Mesendoderm (in vitro differentiated cells): ENCODE results near the gene FBXO38. TPM values are rescaled to one million over a fixed set of nuclear protein-coding genes. Genes with fewer than 3 reads are reported as not detected.

Source experiments
- DNase-seq: peaks from one replicate; pipeline ENCODE4 v3.0.0; 2013
- H2AK5ac ChIP-seq: 2 replicates; pipeline ENCODE4 v1.6.1; 2013; ENCODE audit warnings: low read length, inconsistent platforms
- H2BK120ac ChIP-seq: 2 replicates; pipeline ENCODE4 v1.6.1; 2013; ENCODE audit warnings: low read depth, mild to moderate bottlenecking, low read length, moderate library complexity, mixed read lengths
- H2BK15ac ChIP-seq: replicated peaks from 2 replicates; pipeline ENCODE4 v1.6.1; 2013; ENCODE audit warnings: low read depth, mild to moderate bottlenecking, moderate library complexity
- H2BK5ac ChIP-seq: 2 replicates; pipeline ENCODE4 v1.6.1; 2013; ENCODE audit warnings: low read length, inconsistent platforms
- H3K18ac ChIP-seq: 2 replicates; pipeline ENCODE4 v1.6.1; 2013; ENCODE audit warnings: mild to moderate bottlenecking, low read length, mixed read lengths
- H3K23ac ChIP-seq: one replicate; pipeline ENCODE4 v1.6.1; 2013; ENCODE audit warnings: low read length
- H3K27ac ChIP-seq: 2 replicates; pipeline ENCODE4 v1.5.1; 2013; ENCODE audit warnings: low read depth, mild to moderate bottlenecking, inconsistent platforms, low read length, moderate library complexity
- H3K27me3 ChIP-seq: 2 replicates; pipeline ENCODE4 v1.6.1; 2013; ENCODE audit warnings: low read length, control low read depth, mild to moderate bottlenecking, inconsistent platforms; ENCODE audit not compliant: insufficient read depth, poor library complexity
- H3K36me3 ChIP-seq: 2 replicates; pipeline ENCODE4 v1.6.1; 2013; ENCODE audit warnings: low read length, inconsistent platforms; ENCODE audit not compliant: control insufficient read depth, insufficient read depth
- H3K4ac ChIP-seq: one replicate; pipeline ENCODE4 v1.6.1; 2013; ENCODE audit warnings: low read depth, mild to moderate bottlenecking, low read length, moderate library complexity
- H3K4me1 ChIP-seq: 2 replicates; pipeline ENCODE4 v1.6.1; 2013; ENCODE audit warnings: low read depth, low read length, inconsistent platforms; ENCODE audit not compliant: control insufficient read depth
- H3K4me2 ChIP-seq: 2 replicates; pipeline ENCODE4 v1.6.1; 2013; ENCODE audit warnings: low read length
- H3K4me3 ChIP-seq: 2 replicates; pipeline ENCODE4 v1.5.1; 2013; ENCODE audit warnings: mild to moderate bottlenecking, low read length
- H3K56ac ChIP-seq: one replicate; pipeline ENCODE4 v1.6.1; 2013; ENCODE audit warnings: low read length
- H3K79me1 ChIP-seq: 2 replicates; pipeline ENCODE4 v1.6.1; 2013; ENCODE audit warnings: low read length, inconsistent platforms
- H3K79me2 ChIP-seq: 2 replicates; pipeline ENCODE4 v1.6.1; 2013; ENCODE audit warnings: mild to moderate bottlenecking, low read length; ENCODE audit not compliant: control insufficient read depth, insufficient read depth
- H3K9ac ChIP-seq: 2 replicates; pipeline ENCODE4 v1.6.1; 2013; ENCODE audit warnings: low read length, inconsistent platforms
- H4K5ac ChIP-seq: one replicate; pipeline ENCODE4 v1.6.1; 2013; ENCODE audit warnings: low read length
- H4K8ac ChIP-seq: one replicate; pipeline ENCODE4 v1.6.1; 2013; ENCODE audit warnings: low read depth, mild to moderate bottlenecking, control low read depth, low read length, moderate library complexity
- WGBS: extraction: QIAGEN DNeasy Blood & Tissue Kit; methylation state at CpG from one replicate; pipeline ENCODE4 v1.1.7; 2013; ENCODE audit warnings: low lambda C conversion rate, missing lambda C conversion rate; ENCODE audit not compliant: insufficient coverage; ENCODE audit errors: extremely low coverage; 5-methylcytosine and 5-hydroxymethylcytosine counted together
- small RNA-seq: library from polyadenylated mRNA; stranded (forward); fragments of <200 nt; extraction: miRNeasy Mini kit (QIAGEN cat#:217004); gene quantifications from one replicate; pipeline ENCODE3, GENCODE V24; 2013; ENCODE audit not compliant: insufficient read depth

FBXO38 gene

DNA sequence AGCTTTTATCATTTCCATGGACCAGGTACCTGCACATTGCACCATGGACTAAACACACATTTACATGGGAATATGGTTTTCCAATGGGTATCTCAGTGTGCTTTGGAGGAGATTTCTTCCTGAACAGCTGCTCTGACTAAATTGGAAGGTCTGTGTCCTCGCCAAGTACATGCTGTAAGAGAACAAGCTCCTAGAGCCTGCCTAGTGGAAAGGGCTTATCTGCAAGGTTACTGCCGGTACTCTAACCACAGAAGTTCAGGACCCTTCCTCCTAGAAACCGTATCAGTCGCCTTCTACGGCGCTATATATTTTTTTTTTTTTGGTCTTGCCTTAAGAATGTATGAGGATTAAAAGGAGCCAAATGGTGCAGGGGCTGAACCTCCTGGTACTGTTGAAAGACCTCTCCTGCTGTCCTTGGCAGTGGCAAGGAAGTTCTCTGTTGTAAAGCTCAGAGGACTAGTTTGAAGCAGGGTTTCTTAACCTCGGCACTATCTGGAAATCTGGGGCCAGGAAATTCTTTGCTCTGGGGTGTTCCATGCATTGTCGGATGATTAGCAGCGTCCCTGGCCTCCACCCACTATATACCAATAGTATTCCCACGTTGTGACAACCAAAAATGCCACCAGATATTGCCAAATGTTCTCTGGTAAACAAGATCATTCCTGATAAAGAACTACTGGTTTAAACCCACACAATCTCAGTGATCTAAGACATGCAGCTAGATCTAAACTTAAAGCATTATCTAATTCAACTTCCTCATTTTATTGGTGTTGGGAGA is 107.4 kb downstream of the FBXO38 start:
- no peaks in the 10 kb centered on the region for H3K36me3 ChIP-seq
- H3K18ac ChIP-seq: no peak overlapping the region
- no peak overlapping the region for H3K4ac ChIP-seq
- no peak overlapping the region for H3K4me2 ChIP-seq
- H3K79me1 ChIP-seq: no peaks in the 10 kb centered on the region
- H3K4me3 ChIP-seq: no peak overlapping the region
- no peaks in the 10 kb centered on the region for H3K27me3 ChIP-seq
- H4K8ac ChIP-seq: no peak overlapping the region
- no peak overlapping the region for H2AK5ac ChIP-seq
- H4K5ac ChIP-seq: no peak overlapping the region
- H2BK5ac ChIP-seq: no peak overlapping the region
- H2BK120ac ChIP-seq: no peak overlapping the region
- WGBS: no CpG with 5 or more reads among the region's 10 CpGs
- no peak overlapping the region for H3K23ac ChIP-seq
- DNase-seq: peak; percentile 70
- no peak overlapping the region for H3K27ac ChIP-seq
- H3K79me2 ChIP-seq: no peaks in the 10 kb centered on the region
- H3K9ac ChIP-seq: no peak overlapping the region
- no peaks in the 10 kb centered on the region for H3K4me1 ChIP-seq
- no peak overlapping the region for H3K56ac ChIP-seq
- no peak overlapping the region for H2BK15ac ChIP-seq

DNA sequence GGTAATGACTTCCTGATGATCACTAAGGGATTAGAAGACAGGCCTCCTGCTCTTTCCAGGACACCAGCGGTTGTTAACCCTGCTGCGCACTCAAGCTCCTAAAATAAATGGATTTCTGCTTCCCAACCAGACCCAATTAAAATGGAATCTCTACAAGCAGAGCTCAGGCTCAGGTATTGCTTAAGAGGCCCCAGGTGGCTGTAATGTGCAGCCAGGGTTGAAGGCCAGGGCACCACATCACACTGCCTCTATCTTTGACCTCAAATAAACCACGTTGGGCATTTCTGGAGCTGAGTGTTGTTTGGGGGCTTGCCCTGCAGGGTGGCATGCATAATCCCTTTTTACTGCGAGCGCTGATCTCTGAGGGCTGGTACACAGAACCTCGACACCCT is 108.0 kb downstream of the FBXO38 start:
- H2BK120ac ChIP-seq: no peak overlapping the region
- H3K79me2 ChIP-seq: no peaks in the 10 kb centered on the region
- H3K56ac ChIP-seq: no peak overlapping the region
- no peak overlapping the region for H3K27ac ChIP-seq
- H3K4me2 ChIP-seq: no peak overlapping the region
- no peak overlapping the region for H4K8ac ChIP-seq
- no peak overlapping the region for H4K5ac ChIP-seq
- no peak overlapping the region for H2BK5ac ChIP-seq
- H3K23ac ChIP-seq: no peak overlapping the region
- H2BK15ac ChIP-seq: no peak overlapping the region
- no peak overlapping the region for H2AK5ac ChIP-seq
- H3K9ac ChIP-seq: no peak overlapping the region
- no CpG with 5 or more reads among the region's 6 CpGs for WGBS
- no peaks in the 10 kb centered on the region for H3K27me3 ChIP-seq
- no peak overlapping the region for H3K4me3 ChIP-seq
- no peak for DNase-seq
- no peak overlapping the region for H3K18ac ChIP-seq
- no peaks in the 10 kb centered on the region for H3K4me1 ChIP-seq
- no peak overlapping the region for H3K4ac ChIP-seq
- H3K79me1 ChIP-seq: no peaks in the 10 kb centered on the region
- H3K36me3 ChIP-seq: no peaks in the 10 kb centered on the region

DNA sequence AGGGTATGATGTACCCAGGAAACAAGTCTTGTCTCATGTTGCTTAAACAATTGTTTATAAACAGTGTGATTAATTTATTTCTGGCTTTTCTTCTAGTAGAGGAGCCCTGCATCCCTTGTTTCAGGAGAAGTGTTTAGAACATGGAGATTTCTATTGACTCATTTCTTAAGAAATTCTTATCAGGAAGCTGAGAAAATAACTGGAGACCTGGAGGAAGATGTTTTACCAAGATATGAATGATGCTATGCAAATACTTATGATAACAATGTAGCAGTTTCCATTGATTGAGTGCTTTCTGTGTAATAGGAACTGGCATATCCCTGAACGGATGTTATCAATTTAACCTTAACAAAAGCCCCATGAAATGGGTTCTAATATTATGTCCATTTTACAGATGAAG is 108.6 kb downstream of the FBXO38 start:
- H2BK5ac ChIP-seq: no peak overlapping the region
- H3K18ac ChIP-seq: no peak overlapping the region
- no peaks in the 10 kb centered on the region for H3K36me3 ChIP-seq
- no peak overlapping the region for H3K56ac ChIP-seq
- no peak overlapping the region for H3K4me2 ChIP-seq
- H2BK15ac ChIP-seq: no peak overlapping the region
- H3K23ac ChIP-seq: no peak overlapping the region
- no peaks in the 10 kb centered on the region for H3K27me3 ChIP-seq
- H4K5ac ChIP-seq: no peak overlapping the region
- WGBS: no CpG with 5 or more reads among the region's 1 CpG
- DNase-seq: no peak
- H3K79me1 ChIP-seq: no peaks in the 10 kb centered on the region
- H3K4me1 ChIP-seq: no peaks in the 10 kb centered on the region
- H3K79me2 ChIP-seq: no peaks in the 10 kb centered on the region
- no peak overlapping the region for H3K9ac ChIP-seq
- H3K27ac ChIP-seq: no peak overlapping the region
- H3K4me3 ChIP-seq: no peak overlapping the region
- H4K8ac ChIP-seq: no peak overlapping the region
- no peak overlapping the region for H3K4ac ChIP-seq
- no peak overlapping the region for H2AK5ac ChIP-seq
- no peak overlapping the region for H2BK120ac ChIP-seq

Small RNA genes lying within 50 kb of the gene (small RNA-seq; reads per million reads assigned to genes)
- not detected for gene RF00017
